ENCODE measurements around the gene AKAP8L. TPM values are rescaled to one million over a fixed set of nuclear protein-coding genes. Genes with fewer than 3 reads are reported as not detected.

Gene AKAP8L
- total and polyA plus RNA-seq, 11 donors, result 43.3 to 72.2 (median 60.1) TPM

DNA sequence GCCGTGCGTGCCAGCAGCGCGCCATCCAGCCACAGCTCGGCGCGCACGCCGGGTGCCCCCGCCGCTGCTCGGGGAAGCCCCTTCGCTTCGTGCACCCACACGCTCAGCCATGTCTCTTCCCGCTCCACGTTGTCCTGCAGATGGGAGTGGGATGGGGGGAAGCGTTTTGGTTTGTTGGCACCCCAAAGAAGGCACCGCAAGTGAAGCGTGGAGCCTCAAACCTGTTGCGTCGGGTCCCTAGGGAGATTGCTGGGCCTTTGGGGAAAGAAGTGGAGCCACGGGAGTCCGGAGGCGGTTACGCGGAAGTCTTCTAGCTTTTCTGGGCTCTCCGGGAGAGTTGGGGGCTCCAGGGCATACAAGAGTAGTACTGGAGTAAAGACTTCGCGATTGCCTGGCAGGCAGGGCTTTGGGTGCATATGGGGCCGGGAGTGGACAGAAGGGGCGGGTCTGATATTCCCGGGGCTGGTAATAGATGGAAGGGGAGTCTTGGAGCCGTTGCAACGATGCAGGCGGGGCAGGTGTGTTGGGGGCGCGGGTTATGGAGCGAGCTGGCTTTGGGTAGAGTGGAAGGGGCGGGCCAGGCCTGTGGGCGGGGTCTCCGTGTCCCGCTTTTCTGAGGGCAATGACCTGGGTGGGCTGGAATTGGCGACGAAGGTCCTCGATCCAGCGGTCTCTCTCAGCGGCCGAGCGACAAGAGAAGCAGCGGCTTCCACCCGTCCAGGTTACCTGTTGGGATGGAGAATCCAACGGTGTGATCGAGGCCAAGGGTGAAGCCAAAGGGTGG lies 39.1 kb upstream of the AKAP8L start:
- H3K27me3 ChIP-seq, result peaks cover 12 to 46% (median 27%) of the 10 kb centered on the region in 9 donors
- H3K9me3 ChIP-seq, result no peaks in the 10 kb centered on the region
- TF ChIP-seq CTCF (IDR thresholded peaks at IDR 0.05) (no peak), POLR2A (IDR thresholded peaks at IDR 0.05) (no peak)
- peaks cover 0 to 19% (median 0%) of the 10 kb centered on the region in 9 donors for H3K36me3 ChIP-seq
- no peak for DNase-seq
- peak overlapping the region in 2 of 12 donors; percentile 6 to 32 for H3K4me3 ChIP-seq
- 13 to 19% (median 19%) methylated on average over 38 to 54 of the region's 54 CpGs for WGBS, 4 donors
- no peak for ATAC-seq
- peaks cover 1 to 25% (median 7%) of the 10 kb centered on the region in 12 donors for H3K4me1 ChIP-seq
- intact Hi-C loops (cut with DNase I), result loop anchor here in 6 of 10 donors (5.0 to 10.0 kb wide), 3 partner anchors 97 to 281 kb away; no protein-coding TSS in a partner anchor
- no peak overlapping the region for H3K27ac ChIP-seq

GRCh38 chr19:15456871-15457700 lies 38.3 kb upstream of the AKAP8L start:
- peaks cover 0 to 23% (median 0%) of the 10 kb centered on the region in 9 donors for H3K36me3 ChIP-seq
- no peak for DNase-seq
- no peak for TF ChIP-seq POLR2A (IDR thresholded peaks at IDR 0.05)
- no peak for TF ChIP-seq CTCF (IDR thresholded peaks at IDR 0.05)
- H3K4me3 ChIP-seq, result peak overlapping the region in 4 of 12 donors; percentile 6 to 32 (median 16)
- no peak overlapping the region for H3K27ac ChIP-seq
- ATAC-seq, result no peak
- H3K27me3 ChIP-seq, result peaks cover 12 to 46% (median 27%) of the 10 kb centered on the region in 9 donors
- 4 to 28% (median 13%) methylated on average over 28 to 86 of the region's 86 CpGs for WGBS, 4 donors
- intact Hi-C loops (cut with DNase I), result loop anchor here in 6 of 10 donors (5.0 to 10.0 kb wide), 3 partner anchors 98 to 280 kb away; no protein-coding TSS in a partner anchor
- H3K4me1 ChIP-seq, result peaks cover 3 to 30% (median 12%) of the 10 kb centered on the region in 12 donors
- no peaks in the 10 kb centered on the region for H3K9me3 ChIP-seq

DNA sequence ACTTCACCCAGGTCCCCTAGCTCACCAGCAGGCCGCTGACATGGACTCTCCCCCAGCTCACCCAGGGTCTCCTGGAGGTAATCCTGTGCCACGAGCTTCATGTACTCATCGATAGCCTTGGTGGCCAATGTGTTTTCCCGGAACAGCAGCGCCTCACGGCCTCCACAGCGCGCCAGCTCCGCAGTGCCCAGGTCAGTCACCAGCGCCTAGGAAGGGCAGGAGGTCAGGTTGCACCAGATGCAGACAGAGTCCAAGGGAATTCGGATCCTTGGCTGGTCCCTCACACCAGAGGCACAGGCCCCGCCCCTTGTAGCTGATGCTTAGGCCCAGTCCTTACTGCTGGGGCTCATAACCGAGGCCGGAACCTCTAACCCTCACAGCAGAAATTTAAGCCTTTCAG lies 37.7 kb upstream of the AKAP8L start:
- intact Hi-C loops (cut with DNase I), result loop anchor here in 6 of 10 donors (5.0 to 10.0 kb wide), 3 partner anchors 98 to 279 kb away; no protein-coding TSS in a partner anchor
- TF ChIP-seq CTCF (IDR thresholded peaks at IDR 0.05) (no peak), POLR2A (IDR thresholded peaks at IDR 0.05) (no peak)
- H3K27ac ChIP-seq, result no peak overlapping the region
- peaks cover 0 to 23% (median 0%) of the 10 kb centered on the region in 9 donors for H3K36me3 ChIP-seq
- DNase-seq, result no peak
- peaks cover 12 to 46% (median 27%) of the 10 kb centered on the region in 9 donors for H3K27me3 ChIP-seq
- no peak for ATAC-seq
- peaks cover 3 to 30% (median 12%) of the 10 kb centered on the region in 12 donors for H3K4me1 ChIP-seq
- H3K9me3 ChIP-seq, result no peaks in the 10 kb centered on the region
- H3K4me3 ChIP-seq, result no peak overlapping the region
- 36 to 51% (median 38%) methylated on average over 8 to 14 of the region's 14 CpGs for WGBS, 4 donors

All from heart left ventricle (tissue), 16 donors.